A549 treated with RU486 at 1 μM for 4 hours (cell line): Measurements from ENCODE around the gene AEBP1. TPM values are rescaled to one million over a fixed set of nuclear protein-coding genes. Genes with fewer than 3 reads are reported as not detected.

Source experiments
- total RNA-seq: library from RNA; stranded (reverse); fragments of 200-300 nt; extraction: Qiagen RNA extraction; gene quantifications from 5 replicates; pipeline ENCODE4 v1.2.3, GENCODE V29; 2022; ENCODE audit warnings: low read depth

AEBP1 gene
- 0.05 TPM in 1 of 5 replicates, not detected in the others for total RNA-seq

GRCh38 chr7:44103923-44104859 lies at the start of gene AEBP1:
Gene AEBP1, plus strand, starts transcription at chr7:44104345. Its CDS starts 321 bp downstream, at chr7:44104666.

GRCh38 chr7:44065431-44066110 lies 38.6 kb upstream of the AEBP1 start, which contains the start of gene PGAM2:
Gene PGAM2, minus strand, starts transcription at chr7:44065567. Its CDS starts 38 bp downstream, at chr7:44065529.

GRCh38 chr7:44123190-44124003 lies 19.3 kb downstream of the AEBP1 start, which contains the start of gene POLD2:
Gene POLD2, minus strand, starts transcription at chr7:44123548. Its CDS starts 1,495 bp downstream, at chr7:44122053.

DNA sequence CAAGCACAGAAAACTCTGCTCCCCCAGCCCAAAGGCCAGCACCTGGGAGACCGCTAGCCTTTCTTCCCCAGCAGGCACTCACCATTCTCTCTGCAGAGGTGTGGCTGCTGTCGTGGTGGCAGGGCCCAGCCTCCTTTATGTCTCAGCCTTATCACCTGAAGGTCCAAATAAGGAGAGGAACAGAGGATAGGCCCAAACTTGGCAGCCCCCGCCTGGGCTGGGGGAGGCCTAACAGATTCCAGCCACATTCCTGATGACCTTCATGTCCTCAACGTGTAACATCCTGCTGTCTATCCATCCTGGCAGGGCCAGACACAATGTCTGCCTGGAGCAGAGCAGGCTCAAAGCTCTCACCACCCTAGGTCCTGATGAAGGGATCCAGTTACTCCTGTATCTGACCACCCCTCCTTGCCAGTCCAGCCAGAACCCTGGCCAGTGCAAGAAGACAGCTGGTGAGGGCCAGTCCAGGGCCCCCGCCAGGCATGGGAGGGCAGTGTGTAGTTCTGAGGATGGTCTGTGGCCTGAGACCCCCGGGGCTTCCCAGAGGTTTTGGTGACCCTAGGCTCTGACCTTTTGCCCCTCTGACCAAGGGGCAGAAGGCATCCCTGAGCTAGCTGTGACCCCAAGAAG lies 37.2 kb downstream of the AEBP1 start, which contains the start of gene MYL7:
Gene MYL7, minus strand, starts transcription at position 112 of the 630 bp plus-strand sequence. Its CDS starts 27 bp downstream, at position 85.

Other genes with a start within 250 kb of the AEBP1 start
- 235 to 260 TPM (median 246 TPM) in 5 replicates for gene MRPS24, start 234.8 kb upstream of the AEBP1 start, total RNA-seq
- gene URGCP, start 197.7 kb upstream of the AEBP1 start, total RNA-seq = 26.6 to 29.9 TPM (median 27.3 TPM) in 5 replicates
- 7.5 to 10.7 TPM (median 9.4 TPM) in 5 replicates for gene UBE2D4, start 177.9 kb upstream of the AEBP1 start, total RNA-seq
- gene SPDYE1, start 106.4 kb upstream of the AEBP1 start, total RNA-seq = not detected in 5 replicates
- gene DBNL, start 59.6 kb upstream of the AEBP1 start, total RNA-seq = 57.6 to 72.3 TPM (median 66.5 TPM) in 5 replicates
- gene PGAM2, start 38.8 kb upstream of the AEBP1 start, total RNA-seq = not detected in 5 replicates
- 5.6 to 7.5 TPM (median 6.6 TPM) in 5 replicates for gene POLM, start 21.8 kb upstream of the AEBP1 start, total RNA-seq
- 131 to 171 TPM (median 158 TPM) in 5 replicates for gene POLD2, start 19.2 kb downstream of the AEBP1 start, total RNA-seq
- 1.2 TPM in 1 of 5 replicates, not detected in the others for gene MYL7, start 37.0 kb downstream of the AEBP1 start, total RNA-seq
- not detected in 5 replicates for gene GCK, start 85.1 kb downstream of the AEBP1 start, total RNA-seq
- 111 to 125 TPM (median 118 TPM) in 5 replicates for gene YKT6, start 96.6 kb downstream of the AEBP1 start, total RNA-seq
- 0.09 to 0.46 TPM (median 0.29 TPM) in 5 replicates for gene CAMK2B, start 221.2 kb downstream of the AEBP1 start, total RNA-seq